H1 (cell line): ENCODE data around the gene LPP. TPM values are rescaled to one million over a fixed set of nuclear protein-coding genes. Genes with fewer than 3 reads are reported as not detected.

ENCODE experiments used
- CTCF ChIA-PET: fragments of 300-600 bp; sonication (Branson Sonifier 250); formaldehyde crosslinking; loops from one replicate; lab custom pipeline; 2021; ENCODE audit not compliant: partially characterized antibody; lab: Charles Lee
- POLR2A ChIA-PET: fragments of 300-600 bp; sonication (Branson Sonifier 250); formaldehyde crosslinking; loops from one replicate; lab custom pipeline; 2021; ENCODE audit warnings: inconsistent platforms; ENCODE audit not compliant: partially characterized antibody; lab: Charles Lee
- DNase-seq, 2 experiments: peaks; one replicate each; pipeline versions ENCODE4 v3.0.0 to v3.0.0-alpha.2; 2010 to 2022; ENCODE audit warnings: low spot score in 2 of 2, low read depth in 1 of 2, mixed read lengths in 1 of 2
- FAIRE-seq: peaks from 2 replicates; lab custom pipeline; 2011; peaks lifted over from hg19 to GRCh38; lab: Jason Lieb, UNC
- H2AFZ ChIP-seq: 2 replicates; pipeline ENCODE4 v1.8.1; 2012; ENCODE audit warnings: low read length, inconsistent platforms
- H2AK5ac ChIP-seq: 2 replicates; pipeline ENCODE4 v1.6.1; 2013; ENCODE audit warnings: low read depth, low read length
- H2BK120ac ChIP-seq: replicated peaks from 2 replicates; pipeline ENCODE3; 2013; ENCODE audit warnings: low read depth, low read length, inconsistent platforms
- H2BK12ac ChIP-seq: 2 replicates; pipeline ENCODE4 v1.6.1; 2013; ENCODE audit warnings: low read depth, low read length
- H2BK15ac ChIP-seq: 2 replicates; pipeline ENCODE4 v1.6.1; 2013; ENCODE audit warnings: low read length
- H2BK20ac ChIP-seq: 2 replicates; pipeline ENCODE4 v1.6.1; 2013; ENCODE audit warnings: low read length
- H2BK5ac ChIP-seq: 2 replicates; pipeline ENCODE4 v1.6.1; 2013; ENCODE audit warnings: low read depth, low read length
- H3K14ac ChIP-seq: 2 replicates; pipeline ENCODE4 v1.6.1; 2013; ENCODE audit warnings: inconsistent platforms; ENCODE audit not compliant: insufficient read length
- H3K18ac ChIP-seq: 2 replicates; pipeline ENCODE4 v1.6.1; 2013; ENCODE audit warnings: low read length; ENCODE audit errors: extremely low read depth
- H3K23ac ChIP-seq: 2 replicates; pipeline ENCODE4 v1.6.1; 2013; ENCODE audit warnings: inconsistent platforms; ENCODE audit not compliant: insufficient read length
- H3K23me2 ChIP-seq: 2 replicates; pipeline ENCODE4 v1.6.1; 2013; ENCODE audit warnings: low read depth, low read length
- H3K27ac ChIP-seq: 2 replicates; pipeline ENCODE4 v1.6.1; 2011; ENCODE audit warnings: low read depth, low read length, inconsistent platforms
- H3K27me3 ChIP-seq, 4 experiments: replicated peaks in 1 of 4; 1 replicate in 1 of 4; 2 replicates in 3 of 4; pipeline versions ENCODE4 v1.6.1 to v1.8.1; 2011 to 2013; ENCODE audit warnings: low read length in 3 of 4, mild to moderate bottlenecking in 3 of 4, inconsistent platforms in 2 of 4, mixed read lengths in 2 of 4, moderate library complexity in 1 of 4; ENCODE audit not compliant: control insufficient read depth in 3 of 4, insufficient read depth in 3 of 4; ENCODE audit errors: extremely low read depth in 1 of 4
- H3K36me3 ChIP-seq, 4 experiments: 2 replicates each; pipeline versions ENCODE4 v1.6.1 to v1.8.1; 2011 to 2013; ENCODE audit warnings: mild to moderate bottlenecking in 4 of 4, low read length in 3 of 4, moderate library complexity in 2 of 4, control low read depth in 1 of 4, inconsistent platforms in 1 of 4; ENCODE audit not compliant: insufficient read depth in 4 of 4, control insufficient read depth in 2 of 4
- H3K4ac ChIP-seq: replicated peaks from 2 replicates; pipeline ENCODE3; 2013; ENCODE audit warnings: low read length, low read depth, mixed read lengths, inconsistent platforms; ENCODE audit not compliant: insufficient read length
- H3K4me1 ChIP-seq, 4 experiments: replicated peaks in 1 of 4; 1 replicate in 1 of 4; 2 replicates in 3 of 4; pipeline versions ENCODE4 v1.6.1 to v1.8.1; 2011 to 2013; ENCODE audit warnings: low read length in 3 of 4, inconsistent platforms in 2 of 4, mixed read lengths in 1 of 4; ENCODE audit not compliant: insufficient read depth in 4 of 4, control insufficient read depth in 3 of 4
- H3K4me2 ChIP-seq, 2 experiments: 2 replicates each; pipeline versions ENCODE4 v1.6.1 to v1.8.1; 2011 to 2013; ENCODE audit warnings: low read depth in 2 of 2, low read length in 2 of 2, control low read depth in 1 of 2, inconsistent platforms in 1 of 2, mild to moderate bottlenecking in 1 of 2; ENCODE audit not compliant: insufficient read depth in 1 of 2
- H3K4me3 ChIP-seq, 4 experiments: fragments of 200-600, 300-600 bp in 1 of 4; sonication (generic), shearing (Covaris generic), sonication (Bioruptor Twin) in 1 of 4; 2 replicates each; pipeline versions ENCODE4 v1.5.1 to v1.8.1; 2011 to 2016; ENCODE audit warnings: low read length in 4 of 4, low read depth in 3 of 4, control low read depth in 2 of 4, inconsistent platforms in 2 of 4, mild to moderate bottlenecking in 2 of 4, mixed read lengths in 1 of 4, moderate library complexity in 1 of 4; ENCODE audit not compliant: insufficient read depth in 2 of 4; ENCODE audit errors: extremely low read depth in 1 of 4
- H3K56ac ChIP-seq: replicated peaks from 2 replicates; pipeline ENCODE3; 2013; ENCODE audit warnings: low read depth, mild to moderate bottlenecking, mixed read lengths, low read length, inconsistent platforms; ENCODE audit not compliant: insufficient read length
- H3K79me1 ChIP-seq: 2 replicates; pipeline ENCODE4 v1.6.1; 2013; ENCODE audit warnings: low read depth, low read length, control low read depth
- H3K79me2 ChIP-seq, 2 experiments: 2 replicates each; pipeline versions ENCODE4 v1.6.1 to v1.8.1; 2012 to 2013; ENCODE audit warnings: low read length in 2 of 2, mild to moderate bottlenecking in 2 of 2, inconsistent platforms in 1 of 2; ENCODE audit not compliant: insufficient read depth in 2 of 2, control insufficient read depth in 1 of 2
- H3K9ac ChIP-seq, 4 experiments: replicated peaks in 1 of 4; 1 replicate in 1 of 4; 2 replicates in 3 of 4; pipeline versions ENCODE4 v1.6.1 to v1.8.1; 2011 to 2013; ENCODE audit warnings: low read depth in 3 of 4, low read length in 3 of 4, control low read depth in 2 of 4, mild to moderate bottlenecking in 2 of 4, moderate library complexity in 2 of 4, inconsistent platforms in 1 of 4; ENCODE audit errors: extremely low read depth in 1 of 4
- H3K9me3 ChIP-seq, 2 experiments: 2 replicates each; pipeline versions ENCODE4 v1.6.1 to v1.8.1; 2012 to 2013; ENCODE audit warnings: mild to moderate bottlenecking in 2 of 2, moderate library complexity in 2 of 2, control low read depth in 1 of 2, inconsistent platforms in 1 of 2, low read depth in 1 of 2, low read length in 1 of 2, mixed read lengths in 1 of 2; ENCODE audit not compliant: insufficient read depth in 2 of 2
- H4K20me1 ChIP-seq, 2 experiments: replicated peaks in 1 of 2; 2 replicates each; pipeline versions ENCODE3 to v1.8.1; 2011 to 2013; ENCODE audit warnings: inconsistent platforms in 2 of 2, low read length in 2 of 2, mild to moderate bottlenecking in 1 of 2; ENCODE audit not compliant: insufficient read depth in 2 of 2, control insufficient read depth in 1 of 2
- H4K5ac ChIP-seq: 2 replicates; pipeline ENCODE4 v1.6.1; 2013; ENCODE audit warnings: low read length, low read depth, mixed read lengths, inconsistent platforms; ENCODE audit not compliant: insufficient read length
- H4K8ac ChIP-seq: 2 replicates; pipeline ENCODE4 v1.8.0; 2013; ENCODE audit warnings: mild to moderate bottlenecking, moderate library complexity, low read length, inconsistent platforms; ENCODE audit not compliant: insufficient read depth; ENCODE audit errors: extremely low read depth
- H4K91ac ChIP-seq: replicated peaks from 2 replicates; pipeline ENCODE3; 2013; ENCODE audit warnings: low read length, mixed read lengths, inconsistent platforms; ENCODE audit not compliant: insufficient read length
- CBX8 ChIP-seq: fragments of 300-800, 300-1000 bp; sonication (generic); IDR thresholded peaks from 2 replicates; pipeline ENCODE4 v1.7.1; 2016; ENCODE audit warnings: low read depth, low read length, borderline replicate concordance
- CEBPB ChIP-seq: IDR thresholded peaks from 2 replicates; pipeline ENCODE4 v1.6.1; 2012; ENCODE audit warnings: low read depth, low read length
- CREB1 ChIP-seq: IDR thresholded peaks from 2 replicates; pipeline ENCODE4 v1.6.1; 2012; ENCODE audit warnings: inconsistent platforms
- HDAC2 ChIP-seq, 2 experiments: fragments of 300-600 bp in 1 of 2; sonication (generic) in 1 of 2; IDR thresholded peaks; 2 replicates each; pipeline ENCODE4 v1.6.1; 2011 to 2012; ENCODE audit warnings: low read depth in 2 of 2, low read length in 2 of 2, mild to moderate bottlenecking in 2 of 2, moderate library complexity in 2 of 2, borderline replicate concordance in 1 of 2, inconsistent platforms in 1 of 2
- JUN ChIP-seq: IDR thresholded peaks from 2 replicates; pipeline ENCODE4 v1.6.1; 2011; ENCODE audit warnings: low read depth, mild to moderate bottlenecking, improper control_type of control experiment, low read length
- MAFK ChIP-seq: IDR thresholded peaks from 2 replicates; pipeline ENCODE4 v1.6.1; 2012; ENCODE audit warnings: low read depth, mild to moderate bottlenecking, improper control_type of control experiment, low read length
- MAX ChIP-seq: IDR thresholded peaks from 2 replicates; pipeline ENCODE4 v1.6.1; 2012; ENCODE audit warnings: inconsistent platforms
- PHF8 ChIP-seq: fragments of 200-600 bp; sonication (generic); conservative IDR thresholded peaks from 2 replicates; pipeline ENCODE4 v1.7.1; 2012; ENCODE audit warnings: low read depth, mild to moderate bottlenecking, inconsistent platforms, low read length, moderate library complexity
- POU5F1 ChIP-seq: IDR thresholded peaks from 2 replicates; pipeline ENCODE4 v1.6.1; 2011; ENCODE audit warnings: low read depth, mild to moderate bottlenecking, low read length, moderate library complexity
- RFX5 ChIP-seq: IDR thresholded peaks from 2 replicates; pipeline ENCODE4 v1.6.1; 2011; ENCODE audit warnings: low read depth, low read length, improper control_type of control experiment, borderline replicate concordance
- SP2 ChIP-seq: IDR thresholded peaks from 2 replicates; pipeline ENCODE4 v1.6.1; 2012; ENCODE audit warnings: mild to moderate bottlenecking, low read length, inconsistent platforms
- TBP ChIP-seq: IDR thresholded peaks from 2 replicates; pipeline ENCODE4 v1.6.1; 2011; ENCODE audit warnings: low read depth, low read length, improper control_type of control experiment
- TCF12 ChIP-seq: IDR thresholded peaks from 2 replicates; pipeline ENCODE4 v1.6.1; 2011; ENCODE audit warnings: low read depth, mild to moderate bottlenecking, low read length
- TEAD4 ChIP-seq: IDR thresholded peaks from 2 replicates; pipeline ENCODE4 v1.6.1; 2012; ENCODE audit warnings: low read depth, low read length, inconsistent platforms, mixed read lengths
- WGBS, 2 experiments: shearing (Covaris generic) in 1 of 2; methylation state at CpG; one replicate each; pipeline versions ENCODE4 v1.1.6 to v1.1.7; 2013 to 2015; ENCODE audit warnings: low lambda C conversion rate in 2 of 2, mixed read lengths in 2 of 2, inconsistent platforms in 1 of 2, low coverage in 1 of 2, missing lambda C conversion rate in 1 of 2; ENCODE audit not compliant: insufficient replicate concordance in 2 of 2, insufficient coverage in 1 of 2, insufficient read length in 1 of 2; ENCODE audit errors: extremely low coverage in 1 of 2, missing lambda C conversion rate in 1 of 2; 5-methylcytosine and 5-hydroxymethylcytosine counted together
- polyA plus RNA-seq, 7 experiments: library from polyadenylated mRNA; depleted of rRNA in 3 of 7; stranded (reverse) in 5 of 7; unstranded in 2 of 7; fragments of >200 nt in 5 of 7; fragments of 200-250 nt in 2 of 7; gene quantifications; 1 replicate in 5 of 7; 2 replicates in 1 of 7; 4 replicates in 1 of 7; pipeline versions ENCODE4 v1.2.1 to v1.2.3, GENCODE V29; 2011 to 2013; ENCODE audit warnings: missing spikeins in 2 of 7, mixed read lengths in 2 of 7
- total RNA-seq: library from RNA; stranded (reverse); fragmentation: NEBNext Ultra II Directional; extraction: Animal tissue kit (Norgen Biotek cat#: 25700); gene quantifications from 2 replicates; pipeline ENCODE4 v1.2.1, GENCODE V29; 2021

Gene LPP
- total and polyA plus RNA-seq, 2 of the 8 experiments (the other 6 are each of a cell fraction or from before 2014, with no cell fraction given), result 10.0 to 53.3 TPM

GRCh38 chr3:188125076-188125475 lies 28.9 kb upstream of the LPP start:
- Histone ChIP-seq H3K23me2 (no peaks in the 10 kb centered on the region), H3K9ac (no peak overlapping the region), H3K56ac (no peak overlapping the region), H3K36me3 (no peaks in the 10 kb centered on the region), H2BK12ac (no peak overlapping the region), H2AFZ (no peak overlapping the region), H2BK120ac (no peak overlapping the region), H3K18ac (no peak overlapping the region), H3K4me3 (no peak overlapping the region), H2BK15ac (no peak overlapping the region), H3K4ac (no peak overlapping the region), H3K27ac (no peak overlapping the region; the same call in 1 of the 2 replicates), H4K91ac (no peak overlapping the region), H3K9me3 (no peaks in the 10 kb centered on the region), H4K5ac (no peak overlapping the region), H4K8ac (no peak overlapping the region), H3K27me3 (no peaks in the 10 kb centered on the region), H2AK5ac (no peak overlapping the region), H3K14ac (no peak overlapping the region), H2BK20ac (no peak overlapping the region), H3K4me2 (no peak overlapping the region), H2BK5ac (no peak overlapping the region), H3K79me2 (no peaks in the 10 kb centered on the region), H3K79me1 (no peaks in the 10 kb centered on the region), H4K20me1 (no peaks in the 10 kb centered on the region), H3K4me1 (peaks cover 0 to 7% (median 0%) of the 10 kb centered on the region in 4 experiments; a peak in 2 of 7 replicates), H3K23ac (no peak overlapping the region)
- FAIRE-seq (no peak), DNase-seq (no peak)
- CTCF ChIA-PET, result interaction anchor here (0.6 to 1.1 kb wide), 2 partner anchors 379 to 543 kb away, joined by 3 to 4 read pairs; partner anchors contain the start of gene BCL6
- 93% methylated on average over 3 of the region's 3 CpGs; no CpG with 5 or more reads in 1 of the 2 experiments for WGBS, 2 experiments
- no peak for TF ChIP-seq CREB1
- TF ChIP-seq JUN, result no peak
- no peak for TF ChIP-seq MAFK
- no peak for TF ChIP-seq POU5F1
- TF ChIP-seq TEAD4, result no peak
- TF ChIP-seq TCF12, result no peak
- TF ChIP-seq PHF8, result no peak
- TF ChIP-seq CEBPB, result no peak
- no peak for TF ChIP-seq RFX5
- no peak for TF ChIP-seq HDAC2 (IDR thresholded peaks at IDR 0.05; ENCODE audit: borderline replicate concordance in 1 of 2, low read depth in 2 of 2, low read length in 2 of 2)
- TF ChIP-seq TBP, result no peak
- no peak for TF ChIP-seq SP2
- TF ChIP-seq MAX, result no peak
- TF ChIP-seq CBX8, result no peak
- POLR2A ChIA-PET, result no interaction called here
